22Rv1 (cell line): Measurements from ENCODE around the gene DMBT1.

ENCODE experiments used
- H3K27ac ChIP-seq: fragments of 450-650 bp; 2 replicates; pipeline ENCODE4 v1.5.1; 2017
- CTCF ChIP-seq: fragments of 450-650 bp; IDR thresholded peaks from 2 replicates; pipeline ENCODE4 v1.5.1; 2017; ENCODE audit warnings: mild to moderate bottlenecking
- ZFX ChIP-seq: fragments of 450-650 bp; IDR thresholded peaks from 2 replicates; pipeline ENCODE4 v1.6.1; 2017; ENCODE audit warnings: antibody characterized with exemption, borderline replicate concordance

The DMBT1 gene

GRCh38 chr10:122665946-122666345 lies 105.4 kb downstream of the DMBT1 start:
- no peak for TF ChIP-seq ZFX
- TF ChIP-seq CTCF, result no peak

DNA sequence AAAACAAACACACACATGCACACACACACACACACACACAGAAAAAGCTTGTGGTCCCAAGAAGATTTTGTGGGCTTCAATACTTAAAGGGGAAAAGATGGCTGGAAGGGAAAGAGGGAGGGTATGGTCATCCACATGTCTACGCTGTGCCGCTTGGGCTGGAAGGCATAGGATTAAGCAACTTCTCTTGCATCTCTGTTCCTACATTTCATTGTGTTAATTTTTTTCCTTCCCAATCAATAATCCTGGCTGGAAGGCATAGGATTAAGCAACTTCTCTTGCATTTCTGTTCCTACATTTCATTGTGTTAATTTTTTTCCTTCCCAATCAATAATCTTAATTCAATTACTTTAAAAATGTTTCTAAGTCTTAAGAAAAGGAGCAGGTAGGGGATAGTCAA lies 108.5 kb downstream of the DMBT1 start:
- no peak for TF ChIP-seq ZFX
- TF ChIP-seq CTCF, result no peak
- no peak overlapping the region for H3K27ac ChIP-seq

More at GRCh38 chr10:122665946-122666345, 105.4 kb downstream of the DMBT1 start:
- no peak overlapping the region for H3K27ac ChIP-seq

DNA sequence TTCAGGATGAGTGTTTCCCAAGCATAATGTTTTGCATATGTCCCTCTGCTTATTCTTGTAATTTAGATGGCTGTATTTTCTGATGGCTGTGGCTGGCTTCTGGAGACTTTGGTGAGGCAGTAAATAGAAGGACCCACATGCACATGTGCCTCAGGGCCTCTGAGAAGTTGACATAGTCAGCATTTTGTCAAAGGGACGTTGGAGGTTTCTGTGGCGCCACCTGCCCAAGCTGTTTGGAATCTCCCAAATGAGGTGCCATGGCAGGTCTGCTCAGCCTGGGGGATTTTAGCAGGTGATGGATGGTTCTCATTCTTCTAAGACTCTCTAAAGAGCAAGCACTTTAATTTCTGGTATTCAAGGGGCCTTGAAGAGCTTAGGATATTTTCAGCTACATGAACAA lies 109.3 kb downstream of the DMBT1 start:
- no peak for TF ChIP-seq CTCF

GRCh38 chr10:122671355-122671754 lies 110.8 kb downstream of the DMBT1 start:
- TF ChIP-seq CTCF (no peak), ZFX (no peak)
- no peak overlapping the region for H3K27ac ChIP-seq

More for the DNA sequence above, 109.3 kb downstream of the DMBT1 start:
- no peak overlapping the region for H3K27ac ChIP-seq

DNA sequence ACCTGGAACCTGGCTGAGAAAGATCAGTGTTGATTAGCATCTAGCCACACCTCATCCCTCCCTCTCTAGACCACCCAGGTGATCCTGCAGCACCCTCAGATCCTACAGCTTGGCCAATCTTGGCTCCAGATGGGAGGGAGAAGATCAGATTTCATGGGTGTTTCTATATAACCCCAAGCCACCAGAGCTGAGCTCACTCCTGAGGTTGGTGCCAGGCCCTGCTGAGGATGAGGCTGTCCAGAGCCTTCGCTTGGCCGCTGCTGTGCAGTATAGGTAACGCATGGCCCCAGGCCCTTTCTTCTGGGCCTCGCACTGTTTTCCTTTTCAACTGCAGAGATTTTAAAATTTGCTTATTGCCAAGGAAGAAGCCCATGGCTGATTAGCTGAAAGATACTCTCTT lies 112.1 kb downstream of the DMBT1 start:
- no peak overlapping the region for H3K27ac ChIP-seq
- TF ChIP-seq ZFX, result no peak
- no peak for TF ChIP-seq CTCF

DNA sequence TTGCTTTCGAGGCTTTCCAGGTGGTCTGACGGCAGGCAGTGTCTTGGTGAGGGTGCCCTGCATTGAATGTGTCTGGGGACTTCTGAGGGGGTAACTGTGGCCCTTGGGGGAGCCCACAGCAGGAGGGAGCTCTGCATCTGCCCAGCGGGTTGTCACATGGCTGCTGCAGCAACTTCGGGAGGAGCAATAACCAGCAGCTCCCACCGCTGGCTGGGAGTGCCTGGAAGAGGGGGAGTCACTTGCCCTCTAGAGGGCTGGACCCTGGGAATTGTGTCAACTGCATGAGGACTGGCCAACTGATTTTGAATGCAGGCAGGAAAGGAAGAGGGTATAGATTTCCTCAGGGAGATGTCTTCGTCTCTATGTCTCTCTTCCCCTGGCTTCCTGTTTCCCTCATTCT lies 112.7 kb downstream of the DMBT1 start:
- no peak for TF ChIP-seq CTCF
- no peak for TF ChIP-seq ZFX

DNA sequence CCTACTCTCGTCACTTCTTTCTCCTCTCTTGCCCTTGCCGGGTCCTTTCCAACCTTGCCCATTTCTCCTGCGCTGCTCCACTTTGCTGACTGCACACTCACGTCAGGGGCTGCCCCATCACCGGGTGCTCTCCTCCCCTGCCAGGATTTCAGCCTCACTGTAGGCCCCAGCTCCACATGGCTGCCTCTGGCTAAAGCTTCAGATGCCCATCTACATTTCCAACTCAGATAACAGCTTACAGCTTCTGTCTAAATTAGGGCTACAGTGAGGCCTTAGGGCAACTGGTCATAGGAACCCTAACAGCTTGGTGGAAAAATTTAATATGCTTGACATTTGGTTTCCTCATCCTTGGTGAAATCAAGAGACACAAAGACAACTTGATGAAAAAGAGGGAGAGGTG lies 113.2 kb downstream of the DMBT1 start:
- no peak for TF ChIP-seq CTCF
- no peak overlapping the region for H3K27ac ChIP-seq

More for the DNA sequence above, 112.7 kb downstream of the DMBT1 start:
- H3K27ac ChIP-seq, result no peak overlapping the region
